ENCODE data around the gene TBK1. TPM values are rescaled to one million over a fixed set of nuclear protein-coding genes. Genes with fewer than 3 reads are reported as not detected.

Gene TBK1
- total RNA-seq, 1 experiment from 2014 or later = 23.6 TPM

- no peaks in the 10 kb centered on the region for H3K9me3 ChIP-seq (ENCODE audit: control insufficient read depth, low read depth, low read length)
- Mint-ChIP-seq H3K4me3 (no peak overlapping the region), H3K27me3 (ENCODE audit: low read depth) (no peaks in the 10 kb centered on the region), H3K9me3 (no peaks in the 10 kb centered on the region), H3K36me3 (ENCODE audit: insufficient read depth in 1 of 3, low read depth in 3 of 3) (peaks cover 9 to 71% (median 37%) of the 10 kb centered on the region in 3 experiments; a peak in 6 of 7 replicates), H3K27ac (no peak overlapping the region), H3K4me1 (no peaks in the 10 kb centered on the region)
- no peak overlapping the region for H4K5ac ChIP-seq (ENCODE audit: insufficient read length, low read depth, low read length)
- WGBS (ENCODE audit: extremely low coverage, insufficient read length, low lambda C conversion rate) = no CpG with 5 or more reads among the region's 1 CpG
- H3K79me2 ChIP-seq (ENCODE audit: insufficient read depth, low read length) = no peaks in the 10 kb centered on the region; the same call in 1 of the 2 replicates
- H3K27me3 ChIP-seq (ENCODE audit: insufficient read depth, low read length) = no peaks in the 10 kb centered on the region
- H4K20me1 ChIP-seq (ENCODE audit: control insufficient read depth, insufficient read depth, insufficient read length) = no peaks in the 10 kb centered on the region
- H2AFZ ChIP-seq (ENCODE audit: low read length) = no peak overlapping the region
- H2BK15ac ChIP-seq (ENCODE audit: low read depth, low read length) = no peak overlapping the region
- no peaks in the 10 kb centered on the region for H3K4me1 ChIP-seq (ENCODE audit: insufficient read depth, low read length)
- H3K4ac ChIP-seq (ENCODE audit: low read depth, low read length) = no peak overlapping the region
- no peak overlapping the region for H3K4me2 ChIP-seq (ENCODE audit: insufficient read depth, insufficient read length, low read length)
- H2BK20ac ChIP-seq (ENCODE audit: low read depth, low read length, poor library complexity, severe bottlenecking) = no peak overlapping the region
- no peak for DNase-seq
- H3K14ac ChIP-seq (ENCODE audit: insufficient read depth, low read length) = no peak overlapping the region
- no peak overlapping the region for H3K18ac ChIP-seq (ENCODE audit: insufficient read length, low read depth, low read length)
- no peak overlapping the region for H3T11ph ChIP-seq (ENCODE audit: low read length)
- no peak overlapping the region for H3K56ac ChIP-seq (ENCODE audit: insufficient read length, low read depth, low read length)
- no peak overlapping the region for H3K9ac ChIP-seq (ENCODE audit: extremely low read depth, insufficient read length, low read length)
- H2BK120ac ChIP-seq (ENCODE audit: low read depth, low read length, poor library complexity, severe bottlenecking) = no peak overlapping the region
- H2AK5ac ChIP-seq (ENCODE audit: insufficient read length, low read length) = no peak overlapping the region
- H3K27ac ChIP-seq (ENCODE audit: insufficient read length, low read depth, low read length) = no peak overlapping the region
- no peaks in the 10 kb centered on the region for H3K23me2 ChIP-seq (ENCODE audit: insufficient read length, low read depth, low read length, poor library complexity, severe bottlenecking)
- no peaks in the 10 kb centered on the region for H3K79me1 ChIP-seq (ENCODE audit: insufficient read depth, low read depth, low read length, poor library complexity, severe bottlenecking)
- H4K91ac ChIP-seq (ENCODE audit: insufficient read length, low read depth, low read length) = no peak overlapping the region
- H2BK5ac ChIP-seq (ENCODE audit: insufficient read length, low read length) = no peak overlapping the region
- H2BK12ac ChIP-seq (ENCODE audit: insufficient read length, low read depth, low read length) = no peak overlapping the region
- no peak for TF ChIP-seq CTCF (conservative IDR thresholded peaks at IDR 0.05)
- H4K8ac ChIP-seq (replicated peaks; ENCODE audit: insufficient read length, low read depth, low read length) = no peak overlapping the region
- H3K23ac ChIP-seq (ENCODE audit: insufficient read length, low read depth, low read length) = no peak overlapping the region
These were observed 45.6 kb downstream of the TBK1 start for GRCh38 chr12:64497484-64497883.
